Brain microvascular endothelial cell (primary cell): ENCODE data around the gene MRPS5.

Experiments
- DNase-seq: peaks from one replicate; pipeline ENCODE4 v3.0.0-alpha.2; 2020
- H3K27ac ChIP-seq: fragments of 250-450 bp; sonication (Bioruptor Pico); 2 replicates; pipeline ENCODE4 v1.5.1; 2020; ENCODE audit warnings: mild to moderate bottlenecking, moderate library complexity
- H3K27me3 ChIP-seq: fragments of 250-450 bp; sonication (Bioruptor Pico); replicated peaks from 2 replicates; pipeline ENCODE4 v1.5.1; 2020; ENCODE audit warnings: mild to moderate bottlenecking
- H3K36me3 ChIP-seq: fragments of 250-450 bp; sonication (Bioruptor Pico); replicated peaks from 2 replicates; pipeline ENCODE4 v1.5.1; 2020; ENCODE audit warnings: mild to moderate bottlenecking
- H3K4me3 ChIP-seq: 2 replicates; pipeline ENCODE4 v1.5.1; 2011; ENCODE audit warnings: low read depth, mild to moderate bottlenecking, control low read depth, low read length, moderate library complexity
- CTCF ChIP-seq: IDR thresholded peaks from 2 replicates; pipeline ENCODE4 v1.5.1; 2011; ENCODE audit warnings: low read depth, mild to moderate bottlenecking, moderate library complexity, low read length, control low read depth, inconsistent platforms; ENCODE audit errors: missing control alignments
- in situ Hi-C: cut with HindIII; loops from 2 replicates; pipeline ENCODE4 v1.10.0; 2017; ENCODE audit warnings: low sequenced_read_pairs, low pct_ligation_motif_present

The MRPS5 gene

GRCh38 chr2:95071856-95072255, 49.8 kb downstream of the MRPS5 start:
- no peak for DNase-seq
- in situ Hi-C loops, result no loop called here
- Histone ChIP-seq H3K4me3 (no peak overlapping the region), H3K27me3 (peaks cover 5% of the 10 kb centered on the region), H3K36me3 (no peaks in the 10 kb centered on the region), H3K27ac (no peak overlapping the region)
- no peak for TF ChIP-seq CTCF

GRCh38 chr2:95069465-95069864, 52.1 kb downstream of the MRPS5 start:
- DNase-seq, result no peak
- no peak for TF ChIP-seq CTCF
- Histone ChIP-seq H3K27ac (no peak overlapping the region), H3K4me3 (no peak overlapping the region), H3K36me3 (no peaks in the 10 kb centered on the region), H3K27me3 (peaks cover 2% of the 10 kb centered on the region)
- in situ Hi-C loops, result no loop called here

- H3K27me3 ChIP-seq, result no peaks in the 10 kb centered on the region
- no peak for TF ChIP-seq CTCF
Measured at GRCh38 chr2:95068256-95068655, 53.4 kb downstream of the MRPS5 start.

GRCh38 chr2:95063086-95063958, 58.3 kb downstream of the MRPS5 start:
- in situ Hi-C loops, result no loop called here
- no peak for TF ChIP-seq CTCF
- Histone ChIP-seq H3K4me3 (no peak overlapping the region), H3K36me3 (no peaks in the 10 kb centered on the region), H3K27ac (no peak overlapping the region), H3K27me3 (no peaks in the 10 kb centered on the region)
- no peak for DNase-seq

More at GRCh38 chr2:95068256-95068655, 53.4 kb downstream of the MRPS5 start:
- in situ Hi-C loops, result no loop called here
- Histone ChIP-seq H3K27ac (no peak overlapping the region), H3K4me3 (no peak overlapping the region), H3K36me3 (no peaks in the 10 kb centered on the region)
- DNase-seq, result no peak

GRCh38 chr2:95062242-95063085, 59.1 kb downstream of the MRPS5 start:
- Histone ChIP-seq H3K27ac (no peak overlapping the region), H3K27me3 (no peaks in the 10 kb centered on the region), H3K4me3 (no peak overlapping the region), H3K36me3 (no peaks in the 10 kb centered on the region)
- in situ Hi-C loops, result no loop called here
- DNase-seq, result no peak
- no peak for TF ChIP-seq CTCF
